SK-N-SH (cell line): ENCODE results near the gene N4BP2L2. TPM values are rescaled to one million over a fixed set of nuclear protein-coding genes. Genes with fewer than 3 reads are reported as not detected.

Experiments
- CTCF ChIA-PET: fragments of 300-600, 350-600 bp; formaldehyde crosslinking; extraction: SDS; loops from one replicate; lab custom pipeline; 2021; lab: Yijun Ruan, JAX
- POLR2A ChIA-PET: fragments of 350-600 bp; sonication (Branson Sonifier 250); formaldehyde crosslinking; extraction: SDS; loops from one replicate; lab custom pipeline; 2020; ENCODE audit warnings: antibody characterized with exemption, inconsistent platforms; lab: Yijun Ruan, JAX
- DNase-seq: peaks from one replicate; pipeline ENCODE4 v3.0.0; 2012
- H2AFZ ChIP-seq: fragments of 200-600 bp; sonication (generic); 2 replicates; pipeline ENCODE4 v1.8.1; 2016; ENCODE audit warnings: antibody characterized with exemption, mild to moderate bottlenecking, low read depth
- H3F3A ChIP-seq: fragments of 200-600 bp; sonication (generic); replicated peaks from 2 replicates; pipeline ENCODE3; 2016; ENCODE audit warnings: antibody characterized with exemption, mild to moderate bottlenecking; ENCODE audit not compliant: insufficient read depth
- H3K27ac ChIP-seq, 2 experiments: fragments of 200-500 bp in 1 of 2; fragments of 200-600 bp in 1 of 2; sonication (Bioruptor generic) in 1 of 2; sonication (generic), shearing (Covaris generic) in 1 of 2; 2 replicates each; pipeline versions ENCODE4 v1.5.1 to v1.6.1; 2014 to 2016; ENCODE audit warnings: low read depth in 2 of 2, inconsistent platforms in 1 of 2, low read length in 1 of 2, mild to moderate bottlenecking in 1 of 2, mixed read lengths in 1 of 2
- H3K27me3 ChIP-seq: fragments of 200-600 bp; sonication (generic), shearing (Covaris generic); 2 replicates; pipeline ENCODE4 v1.6.1; 2016; ENCODE audit warnings: mixed run types; ENCODE audit not compliant: insufficient read depth
- H3K36me3 ChIP-seq, 2 experiments: fragments of 200-500 bp in 1 of 2; fragments of 200-600 bp in 1 of 2; sonication (Bioruptor generic) in 1 of 2; sonication (generic) in 1 of 2; replicated peaks in 1 of 2; 2 replicates each; pipeline versions ENCODE3 to v1.5.1; 2014 to 2016; ENCODE audit warnings: low read length in 1 of 2, mild to moderate bottlenecking in 1 of 2; ENCODE audit not compliant: insufficient read depth in 2 of 2, control insufficient read depth in 1 of 2
- H3K4me1 ChIP-seq, 2 experiments: fragments of 200-500 bp in 1 of 2; fragments of 200-600 bp in 1 of 2; sonication (Bioruptor generic) in 1 of 2; sonication (generic), shearing (Covaris generic) in 1 of 2; 2 replicates each; pipeline versions ENCODE4 v1.5.1 to v1.6.1; 2014 to 2016; ENCODE audit warnings: low read depth in 1 of 2, low read length in 1 of 2, mixed run types in 1 of 2; ENCODE audit not compliant: insufficient read depth in 2 of 2, control insufficient read depth in 1 of 2
- H3K4me2 ChIP-seq: fragments of 200-600 bp; sonication (generic), shearing (Covaris generic); 2 replicates; pipeline ENCODE4 v1.6.1; 2017; ENCODE audit warnings: mixed run types
- H3K4me3 ChIP-seq, 2 experiments: fragments of 200-500 bp in 1 of 2; fragments of 200-600 bp in 1 of 2; sonication (Bioruptor generic) in 1 of 2; sonication (generic), shearing (Covaris generic) in 1 of 2; 2 replicates each; pipeline versions ENCODE4 v1.5.1 to v1.8.1; 2014 to 2016; ENCODE audit warnings: low read depth in 2 of 2, inconsistent platforms in 1 of 2, low read length in 1 of 2, mild to moderate bottlenecking in 1 of 2, mixed read lengths in 1 of 2, moderate library complexity in 1 of 2
- H3K79me2 ChIP-seq: fragments of 200-600 bp; sonication (generic); 2 replicates; pipeline ENCODE4 v1.8.1; 2017; ENCODE audit warnings: mild to moderate bottlenecking; ENCODE audit not compliant: insufficient read depth
- H3K9ac ChIP-seq: fragments of 200-600 bp; sonication (generic); 2 replicates; pipeline ENCODE4 v1.6.1; 2017; ENCODE audit warnings: mixed run types
- H3K9me2 ChIP-seq: fragments of 200-600 bp; sonication (generic); 2 replicates; pipeline ENCODE4 v1.6.1; 2017; ENCODE audit warnings: mixed run types
- H3K9me3 ChIP-seq: fragments of 200-600 bp; sonication (generic); 2 replicates; pipeline ENCODE4 v1.6.1; 2017; ENCODE audit warnings: mixed run types, mild to moderate bottlenecking, moderate library complexity
- H4K20me1 ChIP-seq: fragments of 200-600 bp; sonication (generic); 2 replicates; pipeline ENCODE4 v1.6.1; 2017; ENCODE audit warnings: mild to moderate bottlenecking, mixed run types; ENCODE audit not compliant: insufficient read depth
- EP300 ChIP-seq, 2 experiments: IDR thresholded peaks; 2 replicates each; pipeline versions ENCODE4 v1.4.0 to v1.6.1; 2012; ENCODE audit warnings: borderline replicate concordance in 1 of 2, low read depth in 1 of 2, low read length in 1 of 2
- FOSL2 ChIP-seq: IDR thresholded peaks from 2 replicates; pipeline ENCODE4 v1.4.0; 2012; ENCODE audit warnings: low read depth, mild to moderate bottlenecking, moderate library complexity, borderline replicate concordance
- FOXJ3 ChIP-seq: sonication (generic); formaldehyde crosslinking; IDR thresholded peaks from 2 replicates; pipeline ENCODE4 v1.5.1; 2020; ENCODE audit warnings: mild to moderate bottlenecking, missing genetic modification reagents
- MEF2A ChIP-seq: IDR thresholded peaks from 2 replicates; pipeline ENCODE4 v1.4.0; 2012; ENCODE audit warnings: low read depth, borderline replicate concordance
- MXI1 ChIP-seq: IDR thresholded peaks from 2 replicates; pipeline ENCODE4 v1.6.1; 2012; ENCODE audit warnings: mild to moderate bottlenecking, low read depth, low read length, improper control_type of control experiment
- SIN3A ChIP-seq: IDR thresholded peaks from 2 replicates; pipeline ENCODE4 v1.6.1; 2012; ENCODE audit warnings: low read depth, mild to moderate bottlenecking, low read length, moderate library complexity, borderline replicate concordance
- YY1 ChIP-seq: IDR thresholded peaks from 2 replicates; pipeline ENCODE4 v1.4.0; 2012; ENCODE audit warnings: low read depth, mild to moderate bottlenecking
- WGBS: methylation state at CpG from one replicate; pipeline ENCODE4 v1.1.6; 2017; ENCODE audit warnings: low lambda C conversion rate; 5-methylcytosine and 5-hydroxymethylcytosine counted together
- polyA plus RNA-seq, 3 experiments: library from polyadenylated mRNA; depleted of rRNA; stranded (reverse); fragments of >200 nt; gene quantifications; 2 replicates each; pipeline ENCODE4 v1.2.3, GENCODE V29; 2012
- TF ChIP-seq, protein P1 (sequence below): IDR thresholded peaks from 2 replicates; pipeline ENCODE4 v1.6.1; 2012; ENCODE audit warnings: mild to moderate bottlenecking, low read depth, low read length, moderate library complexity
- TF ChIP-seq, protein P2 (sequence below): IDR thresholded peaks from 2 replicates; pipeline ENCODE4; 2012

N4BP2L2 gene
- polyA plus RNA-seq, 1 of the 3 experiments (the other 2 are of a cell fraction), result 16.0 TPM

GRCh38 chr13:32491028-32491427 is 47.6 kb downstream of the N4BP2L2 start (continued):
- TF ChIP-seq, protein P1, sequence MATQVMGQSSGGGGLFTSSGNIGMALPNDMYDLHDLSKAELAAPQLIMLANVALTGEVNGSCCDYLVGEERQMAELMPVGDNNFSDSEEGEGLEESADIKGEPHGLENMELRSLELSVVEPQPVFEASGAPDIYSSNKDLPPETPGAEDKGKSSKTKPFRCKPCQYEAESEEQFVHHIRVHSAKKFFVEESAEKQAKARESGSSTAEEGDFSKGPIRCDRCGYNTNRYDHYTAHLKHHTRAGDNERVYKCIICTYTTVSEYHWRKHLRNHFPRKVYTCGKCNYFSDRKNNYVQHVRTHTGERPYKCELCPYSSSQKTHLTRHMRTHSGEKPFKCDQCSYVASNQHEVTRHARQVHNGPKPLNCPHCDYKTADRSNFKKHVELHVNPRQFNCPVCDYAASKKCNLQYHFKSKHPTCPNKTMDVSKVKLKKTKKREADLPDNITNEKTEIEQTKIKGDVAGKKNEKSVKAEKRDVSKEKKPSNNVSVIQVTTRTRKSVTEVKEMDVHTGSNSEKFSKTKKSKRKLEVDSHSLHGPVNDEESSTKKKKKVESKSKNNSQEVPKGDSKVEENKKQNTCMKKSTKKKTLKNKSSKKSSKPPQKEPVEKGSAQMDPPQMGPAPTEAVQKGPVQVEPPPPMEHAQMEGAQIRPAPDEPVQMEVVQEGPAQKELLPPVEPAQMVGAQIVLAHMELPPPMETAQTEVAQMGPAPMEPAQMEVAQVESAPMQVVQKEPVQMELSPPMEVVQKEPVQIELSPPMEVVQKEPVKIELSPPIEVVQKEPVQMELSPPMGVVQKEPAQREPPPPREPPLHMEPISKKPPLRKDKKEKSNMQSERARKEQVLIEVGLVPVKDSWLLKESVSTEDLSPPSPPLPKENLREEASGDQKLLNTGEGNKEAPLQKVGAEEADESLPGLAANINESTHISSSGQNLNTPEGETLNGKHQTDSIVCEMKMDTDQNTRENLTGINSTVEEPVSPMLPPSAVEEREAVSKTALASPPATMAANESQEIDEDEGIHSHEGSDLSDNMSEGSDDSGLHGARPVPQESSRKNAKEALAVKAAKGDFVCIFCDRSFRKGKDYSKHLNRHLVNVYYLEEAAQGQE, result no peak

DNA sequence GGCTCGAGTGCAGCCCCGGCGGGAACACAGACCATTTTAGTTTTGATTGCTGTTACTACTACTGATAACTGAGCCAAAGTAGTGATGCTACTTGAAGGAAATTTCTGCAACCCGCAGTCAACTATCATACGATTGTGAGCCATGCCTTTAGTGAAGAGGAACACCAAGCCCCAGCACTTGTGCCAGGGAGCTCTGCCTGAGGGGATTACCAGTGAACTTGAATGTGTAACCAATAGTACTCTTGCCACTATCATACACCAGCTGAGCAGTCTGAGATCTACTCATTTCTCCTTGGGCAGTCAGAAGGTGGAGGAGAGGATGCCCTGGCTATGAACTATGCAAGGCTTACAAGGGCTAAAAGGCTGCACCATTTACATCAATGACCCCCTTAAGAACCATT is 61.7 kb downstream of the N4BP2L2 start:
- POLR2A ChIA-PET, result no interaction called here
- no peak overlapping the region for H3K4me2 ChIP-seq
- no peak overlapping the region for H3K27ac ChIP-seq
- no peaks in the 10 kb centered on the region for H3K27me3 ChIP-seq
- DNase-seq, result no peak
- H3K9ac ChIP-seq, result no peak overlapping the region
- no peak overlapping the region for H2AFZ ChIP-seq
- no peaks in the 10 kb centered on the region for H3K9me2 ChIP-seq
- WGBS, result 91% methylated on average over 5 of the region's 5 CpGs
- H3K36me3 ChIP-seq, result peaks cover 0 to 10% of the 10 kb centered on the region in 2 experiments
- no peak overlapping the region for H3K4me3 ChIP-seq
- H3K79me2 ChIP-seq, result no peaks in the 10 kb centered on the region
- no peak for TF ChIP-seq MXI1
- no peak for TF ChIP-seq SIN3A
- TF ChIP-seq, protein P2, sequence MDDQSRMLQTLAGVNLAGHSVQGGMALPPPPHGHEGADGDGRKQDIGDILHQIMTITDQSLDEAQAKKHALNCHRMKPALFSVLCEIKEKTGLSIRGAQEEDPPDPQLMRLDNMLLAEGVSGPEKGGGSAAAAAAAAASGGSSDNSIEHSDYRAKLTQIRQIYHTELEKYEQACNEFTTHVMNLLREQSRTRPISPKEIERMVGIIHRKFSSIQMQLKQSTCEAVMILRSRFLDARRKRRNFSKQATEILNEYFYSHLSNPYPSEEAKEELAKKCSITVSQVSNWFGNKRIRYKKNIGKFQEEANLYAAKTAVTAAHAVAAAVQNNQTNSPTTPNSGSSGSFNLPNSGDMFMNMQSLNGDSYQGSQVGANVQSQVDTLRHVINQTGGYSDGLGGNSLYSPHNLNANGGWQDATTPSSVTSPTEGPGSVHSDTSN, result no peak
- no peak for TF ChIP-seq FOXJ3 (CRISPR knock-in tag)
- no peak for TF ChIP-seq EP300 (IDR thresholded peaks at IDR 0.05; ENCODE audit: borderline replicate concordance in 1 of 2, low read depth in 1 of 2, low read length in 1 of 2)
- no peak for TF ChIP-seq MEF2A
- TF ChIP-seq FOSL2, result no peak
- TF ChIP-seq YY1, result no peak
- TF ChIP-seq, protein P1, result no peak
- no peaks in the 10 kb centered on the region for H4K20me1 ChIP-seq
- H3K4me1 ChIP-seq, result no peaks in the 10 kb centered on the region
- H3K9me3 ChIP-seq, result no peaks in the 10 kb centered on the region
- CTCF ChIA-PET, result no interaction called here
- H3F3A ChIP-seq, result no peaks in the 10 kb centered on the region
